B cell (primary cell): ENCODE results near the gene SIX1. TPM values are rescaled to one million over a fixed set of nuclear protein-coding genes. Genes with fewer than 3 reads are reported as not detected.

ENCODE experiments used
- ATAC-seq: fragments of 200-7000 bp; cut with Tn5 transposase; one replicate; pipeline ENCODE4 v1.10.0; 2021; ENCODE audit warnings: low read depth, mild to moderate bottlenecking, moderate number of reproducible peaks, moderate library complexity
- CTCF ChIA-PET: fragments of 350-600 bp; sonication (Branson Sonifier 250); formaldehyde crosslinking; loops from one replicate; lab custom pipeline; 2021; ENCODE audit warnings: antibody characterized with exemption, inconsistent platforms; lab: Charles Lee
- POLR2A ChIA-PET: fragments of 350-600 bp; sonication (Branson Sonifier 250); formaldehyde crosslinking; loops from one replicate; lab custom pipeline; 2021; ENCODE audit warnings: antibody characterized with exemption; lab: Charles Lee
- DNase-seq: peaks from one replicate; pipeline ENCODE4 v3.0.0; 2013
- H2AFZ ChIP-seq: 2 replicates; pipeline ENCODE4 v1.6.1; 2012; ENCODE audit warnings: mild to moderate bottlenecking, low read depth, low read length; ENCODE audit not compliant: insufficient read depth, poor library complexity, severe bottlenecking
- H3K27ac ChIP-seq, 2 donors: 1 replicate in 1 of 2; 2 replicates in 1 of 2; pipeline ENCODE4 v1.5.1; 2012 to 2013; ENCODE audit warnings: low read length in 2 of 2, mild to moderate bottlenecking in 2 of 2, moderate library complexity in 1 of 2
- H3K27me3 ChIP-seq, 4 experiments: fragments of 200-600 bp in 1 of 4; sonication (generic) in 1 of 4; replicated peaks in 1 of 4; 1 replicate in 2 of 4; 2 replicates in 2 of 4; pipeline versions ENCODE4 v1.6.1 to v1.7.0; 2013 to 2016; ENCODE audit warnings: low read length in 3 of 4, mild to moderate bottlenecking in 2 of 4, mixed read lengths in 1 of 4, moderate library complexity in 1 of 4; ENCODE audit not compliant: insufficient read depth in 4 of 4, control insufficient read depth in 3 of 4; ENCODE audit errors: control extremely low read depth in 1 of 4
- H3K36me3 ChIP-seq, 2 experiments: replicated peaks in 1 of 2; 1 replicate in 1 of 2; 2 replicates in 1 of 2; pipeline versions ENCODE4 v1.6.1 to v1.7.1; 2013; ENCODE audit warnings: low read length in 1 of 2; ENCODE audit not compliant: insufficient read depth in 2 of 2, control insufficient read depth in 1 of 2; ENCODE audit errors: control extremely low read depth in 1 of 2, extremely low read depth in 1 of 2
- H3K4me1 ChIP-seq, 2 donors: fragments of 200-600 bp in 1 of 2; sonication (generic) in 1 of 2; 1 replicate in 1 of 2; 2 replicates in 1 of 2; pipeline versions ENCODE4 v1.5.1 to v1.6.1; 2013 to 2017; ENCODE audit warnings: low read length in 2 of 2; ENCODE audit not compliant: control insufficient read depth in 2 of 2, insufficient read depth in 2 of 2
- H3K4me2 ChIP-seq: replicated peaks from 2 replicates; pipeline ENCODE3; 2012; ENCODE audit warnings: mild to moderate bottlenecking, low read depth, low read length; ENCODE audit not compliant: poor library complexity, severe bottlenecking
- H3K4me3 ChIP-seq, 5 experiments: fragments of 200-600 bp in 1 of 5; sonication (generic) in 1 of 5; 1 replicate in 3 of 5; 2 replicates in 2 of 5; pipeline versions ENCODE4 v1.5.1 to v1.7.0; 2011 to 2016; ENCODE audit warnings: low read length in 4 of 5, mild to moderate bottlenecking in 4 of 5, low read depth in 2 of 5, control low read depth in 1 of 5, moderate library complexity in 1 of 5; ENCODE audit not compliant: insufficient read depth in 1 of 5; ENCODE audit errors: control extremely low read depth in 1 of 5, extremely low read depth in 1 of 5
- H3K79me2 ChIP-seq: fragments of 200-600 bp; sonication (generic); one replicate; pipeline ENCODE4 v1.6.0; 2016; ENCODE audit warnings: low read length; ENCODE audit not compliant: control insufficient read depth, insufficient read depth
- H3K9ac ChIP-seq: fragments of 200-600 bp; sonication (generic); 2 replicates; pipeline ENCODE4 v1.6.1; 2017; ENCODE audit warnings: mild to moderate bottlenecking, low read length, moderate library complexity
- H3K9me3 ChIP-seq, 3 donors: one replicate each; pipeline versions ENCODE4 v1.6.1 to v1.7.1; 2013; ENCODE audit warnings: low read length in 2 of 3; ENCODE audit not compliant: control insufficient read depth in 2 of 3, insufficient read depth in 1 of 3; ENCODE audit errors: control extremely low read depth in 1 of 3
- H4K20me1 ChIP-seq: 2 replicates; pipeline ENCODE4 v1.6.0; 2012; ENCODE audit warnings: mild to moderate bottlenecking, low read length; ENCODE audit not compliant: insufficient read depth, control insufficient read depth, poor library complexity, severe bottlenecking
- H3K27ac Mint-ChIP-seq: one replicate; pipeline ENCODE4 v1.8.0; 2021; ENCODE audit warnings: mixed read lengths
- H3K27me3 Mint-ChIP-seq: one replicate; pipeline ENCODE4 v1.8.0; 2021; ENCODE audit warnings: mixed read lengths
- H3K4me1 Mint-ChIP-seq: one replicate; pipeline ENCODE4 v1.8.0; 2021; ENCODE audit warnings: mixed read lengths
- H3K4me3 Mint-ChIP-seq: one replicate; pipeline ENCODE4 v1.8.0; 2021; ENCODE audit warnings: mixed read lengths
- H3K9me3 Mint-ChIP-seq: one replicate; pipeline ENCODE4 v1.8.0; 2022; ENCODE audit warnings: mixed read lengths; ENCODE audit not compliant: insufficient read depth
- EZH2 ChIP-seq: IDR thresholded peaks from 2 replicates; pipeline ENCODE4 v1.6.1; 2012; ENCODE audit warnings: borderline replicate concordance, low read depth, mild to moderate bottlenecking, moderate library complexity, low read length; ENCODE audit not compliant: insufficient read depth, poor library complexity, severe bottlenecking
- WGBS: methylation state at CpG from one replicate; pipeline ENCODE4 v1.1.5; 2013; ENCODE audit warnings: missing lambda C conversion rate; ENCODE audit not compliant: insufficient coverage; 5-methylcytosine and 5-hydroxymethylcytosine counted together
- intact Hi-C: fragments of 100-400 bp; cut with micrococcal nuclease; formaldehyde crosslinking; loops from one replicate; pipeline ENCODE4 v1.10.0; 2022
- polyA plus RNA-seq: library from polyadenylated mRNA; depleted of rRNA; stranded (reverse); fragments of >200 nt; gene quantifications from 2 replicates; pipeline ENCODE4 v1.2.3, GENCODE V29; 2012
- total RNA-seq, 2 donors: library from RNA; stranded (reverse); fragments of 120-200 nt in 1 of 2; gene quantifications; 1 replicate in 1 of 2; 2 replicates in 1 of 2; pipeline versions ENCODE4 v1.2.3 to v1.2.4, GENCODE V29; 2013 to 2022
- TF ChIP-seq, protein P1 (sequence below): fragments of 200-600 bp; IDR thresholded peaks from one replicate; pipeline ENCODE4 v1.8.0; 2022; ENCODE audit warnings: antibody characterized with exemption, mild to moderate bottlenecking

The SIX1 gene
- total and polyA plus RNA-seq, 2 donors (not counting 1 experiment from before 2014, with no cell fraction given) = 0.12 to 0.16 TPM

DNA sequence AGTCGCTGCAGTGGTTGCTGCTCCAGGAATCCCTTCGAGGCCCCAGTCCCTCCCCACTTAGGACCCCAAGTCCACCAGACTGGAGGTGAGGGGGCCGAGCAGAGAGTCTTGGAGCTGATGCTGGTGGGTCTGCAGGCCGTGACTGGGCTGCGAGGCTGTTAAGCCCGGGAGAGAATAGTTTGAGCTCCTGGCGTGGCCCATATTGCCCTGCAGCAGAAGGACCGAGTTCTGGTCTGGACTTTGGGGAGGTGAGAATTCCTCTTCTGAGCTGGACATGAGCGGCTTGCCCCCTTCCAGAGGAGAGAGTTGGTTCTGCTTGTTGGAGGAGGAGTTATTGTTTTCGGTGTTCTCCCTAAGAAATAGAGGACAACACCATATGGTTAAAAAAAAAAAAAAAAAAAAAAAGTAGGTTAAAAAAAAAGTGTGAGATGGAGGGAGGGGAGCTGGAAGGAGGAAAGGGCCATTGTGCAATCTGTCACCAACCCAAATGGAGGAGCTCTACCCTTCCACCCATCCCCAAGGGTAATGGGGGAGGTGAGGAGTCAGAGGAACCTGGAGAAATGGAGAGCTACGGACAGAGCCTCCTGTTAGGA, 3.0 kb downstream of the SIX1 start:
- WGBS = 24% methylated on average over 8 of the region's 11 CpGs
- Mint-ChIP-seq H3K9me3 (no peaks in the 10 kb centered on the region), H3K27me3 (peaks cover 81% of the 10 kb centered on the region), H3K27ac (no peak overlapping the region), H3K4me1 (peaks cover 30% of the 10 kb centered on the region), H3K4me3 (no peak overlapping the region)
- Histone ChIP-seq H3K4me1 (peaks cover 39 to 73% of the 10 kb centered on the region in 2 donors), H3K4me3 (no peak overlapping the region), H2AFZ (no peak overlapping the region), H3K36me3 (no peaks in the 10 kb centered on the region), H3K27ac (no peak overlapping the region), H3K4me2 (no peak overlapping the region), H3K9me3 (peaks cover 0 to 71% (median 14%) of the 10 kb centered on the region in 3 donors), H3K27me3 (peaks cover 2 to 98% (median 86%) of the 10 kb centered on the region in 4 experiments), H3K9ac (no peak overlapping the region), H3K79me2 (no peaks in the 10 kb centered on the region), H4K20me1 (no peaks in the 10 kb centered on the region)
- TF ChIP-seq, protein P1, sequence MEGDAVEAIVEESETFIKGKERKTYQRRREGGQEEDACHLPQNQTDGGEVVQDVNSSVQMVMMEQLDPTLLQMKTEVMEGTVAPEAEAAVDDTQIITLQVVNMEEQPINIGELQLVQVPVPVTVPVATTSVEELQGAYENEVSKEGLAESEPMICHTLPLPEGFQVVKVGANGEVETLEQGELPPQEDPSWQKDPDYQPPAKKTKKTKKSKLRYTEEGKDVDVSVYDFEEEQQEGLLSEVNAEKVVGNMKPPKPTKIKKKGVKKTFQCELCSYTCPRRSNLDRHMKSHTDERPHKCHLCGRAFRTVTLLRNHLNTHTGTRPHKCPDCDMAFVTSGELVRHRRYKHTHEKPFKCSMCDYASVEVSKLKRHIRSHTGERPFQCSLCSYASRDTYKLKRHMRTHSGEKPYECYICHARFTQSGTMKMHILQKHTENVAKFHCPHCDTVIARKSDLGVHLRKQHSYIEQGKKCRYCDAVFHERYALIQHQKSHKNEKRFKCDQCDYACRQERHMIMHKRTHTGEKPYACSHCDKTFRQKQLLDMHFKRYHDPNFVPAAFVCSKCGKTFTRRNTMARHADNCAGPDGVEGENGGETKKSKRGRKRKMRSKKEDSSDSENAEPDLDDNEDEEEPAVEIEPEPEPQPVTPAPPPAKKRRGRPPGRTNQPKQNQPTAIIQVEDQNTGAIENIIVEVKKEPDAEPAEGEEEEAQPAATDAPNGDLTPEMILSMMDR = no peak
- no peak for TF ChIP-seq EZH2
- DNase-seq (no peak), ATAC-seq (no peak)
- CTCF ChIA-PET = interaction anchor here (0.7 to 1.1 kb wide), 2 partner anchors 10 to 1480 kb away, joined by 4 read pairs; no protein-coding TSS in a partner anchor
- POLR2A ChIA-PET = no interaction called here
- intact Hi-C loops = no loop called here

GRCh38 chr14:60645126-60645741, 4.0 kb downstream of the SIX1 start:
- Histone ChIP-seq H3K79me2 (no peaks in the 10 kb centered on the region), H2AFZ (no peak overlapping the region), H4K20me1 (no peaks in the 10 kb centered on the region), H3K4me3 (no peak overlapping the region), H3K9ac (no peak overlapping the region), H3K4me1 (peaks cover 39 to 77% of the 10 kb centered on the region in 2 donors), H3K9me3 (peaks cover 2 to 71% (median 17%) of the 10 kb centered on the region in 3 donors), H3K4me2 (no peak overlapping the region), H3K36me3 (no peaks in the 10 kb centered on the region), H3K27ac (no peak overlapping the region), H3K27me3 (peaks cover 2 to 98% (median 85%) of the 10 kb centered on the region in 4 experiments)
- intact Hi-C loops = no loop called here
- TF ChIP-seq, protein P1 = no peak
- TF ChIP-seq EZH2 = no peak
- DNase-seq (no peak), ATAC-seq (no peak)
- no peak overlapping the region for H3K4me3 Mint-ChIP-seq
- peaks cover 28% of the 10 kb centered on the region for H3K4me1 Mint-ChIP-seq
- H3K27ac Mint-ChIP-seq = no peak overlapping the region
- CTCF ChIA-PET = interaction anchor here (0.7 kb wide), 2 partner anchors 9 to 22 kb away, joined by 3 read pairs; no protein-coding TSS in a partner anchor
- no peaks in the 10 kb centered on the region for H3K9me3 Mint-ChIP-seq
- POLR2A ChIA-PET = no interaction called here
- peaks cover 80% of the 10 kb centered on the region for H3K27me3 Mint-ChIP-seq
- no CpG with 5 or more reads among the region's 2 CpGs for WGBS
